IMR-90 (cell line): ENCODE measurements around the gene COCH. TPM values are rescaled to one million over a fixed set of nuclear protein-coding genes. Genes with fewer than 3 reads are reported as not detected.

Source experiments
- ATAC-seq: fragments of 200-7000 bp; cut with Tn5 transposase; 2 replicates; pipeline ENCODE4 v1.9.1; 2020; ENCODE audit warnings: low read depth, mild to moderate bottlenecking, moderate library complexity
- BruUV-seq: library from RNA; stranded (reverse); fragments of 400-500 nt; replicated peaks from 2 replicates; lab custom pipeline; 2021; lab: Mats Ljungman, UMichigan
- CTCF ChIA-PET: fragments of 300-600 bp; formaldehyde crosslinking; extraction: SDS; loops from one replicate; lab custom pipeline; 2021; ENCODE audit warnings: antibody characterized with exemption; lab: Yijun Ruan, JAX
- POLR2A ChIA-PET: fragments of 300-600 bp; sonication (Branson Sonifier 250); formaldehyde crosslinking; loops from one replicate; lab custom pipeline; 2022; ENCODE audit warnings: antibody characterized with exemption; ENCODE audit not compliant: unreplicated experiment; lab: Charles Lee
- DNase-seq: peaks from one replicate; pipeline ENCODE4 v3.0.0; 2013
- H2AFZ ChIP-seq: replicated peaks from 2 replicates; pipeline ENCODE3; 2013; ENCODE audit warnings: low read length, mild to moderate bottlenecking; ENCODE audit not compliant: poor library complexity
- H2AK5ac ChIP-seq: 2 replicates; pipeline ENCODE4 v1.6.1; 2013; ENCODE audit warnings: low read depth, low read length, inconsistent platforms
- H2AK9ac ChIP-seq: replicated peaks from 2 replicates; pipeline ENCODE3; 2013; ENCODE audit warnings: mild to moderate bottlenecking, low read depth, low read length, moderate library complexity; ENCODE audit not compliant: poor library complexity
- H2BK120ac ChIP-seq: 2 replicates; pipeline ENCODE4 v1.6.1; 2013; ENCODE audit warnings: low read depth, low read length, inconsistent platforms
- H2BK15ac ChIP-seq: 3 replicates; pipeline ENCODE4 v1.6.1; 2013; ENCODE audit warnings: low read depth, low read length, inconsistent platforms
- H2BK20ac ChIP-seq: 2 replicates; pipeline ENCODE4 v1.6.1; 2013; ENCODE audit warnings: low read depth, mild to moderate bottlenecking, inconsistent platforms, low read length, moderate library complexity
- H2BK5ac ChIP-seq: 2 replicates; pipeline ENCODE4 v1.6.1; 2013; ENCODE audit warnings: mild to moderate bottlenecking, low read depth, low read length, inconsistent platforms; ENCODE audit not compliant: poor library complexity, severe bottlenecking
- H3K14ac ChIP-seq: replicated peaks from 2 replicates; pipeline ENCODE4 v1.6.1; 2013; ENCODE audit warnings: low read depth, low read length, inconsistent platforms
- H3K18ac ChIP-seq: 2 replicates; pipeline ENCODE4 v1.6.1; 2013; ENCODE audit warnings: low read depth, low read length, control low read depth
- H3K23ac ChIP-seq: 2 replicates; pipeline ENCODE4 v1.6.1; 2013; ENCODE audit warnings: low read depth, low read length, inconsistent platforms
- H3K27ac ChIP-seq: 2 replicates; pipeline ENCODE4 v1.5.1; 2013; ENCODE audit warnings: mild to moderate bottlenecking, control low read depth, low read length; ENCODE audit not compliant: insufficient read depth
- H3K27me3 ChIP-seq: 2 replicates; pipeline ENCODE4 v1.6.1; 2013; ENCODE audit warnings: low read length; ENCODE audit not compliant: control insufficient read depth, insufficient read depth
- H3K36me3 ChIP-seq: 2 replicates; pipeline ENCODE4 v1.6.1; 2013; ENCODE audit warnings: low read length, mixed read lengths; ENCODE audit not compliant: control insufficient read depth, insufficient read depth
- H3K4ac ChIP-seq: 2 replicates; pipeline ENCODE4 v1.6.1; 2013; ENCODE audit warnings: low read depth, low read length, inconsistent platforms
- H3K4me1 ChIP-seq: 2 replicates; pipeline ENCODE4 v1.6.1; 2013; ENCODE audit warnings: low read length, mixed read lengths; ENCODE audit not compliant: control insufficient read depth, insufficient read depth
- H3K4me2 ChIP-seq: 2 replicates; pipeline ENCODE4 v1.6.1; 2013; ENCODE audit warnings: low read depth, mild to moderate bottlenecking, control low read depth, low read length, moderate library complexity
- H3K4me3 ChIP-seq: 2 replicates; pipeline ENCODE4 v1.5.1; 2013; ENCODE audit warnings: low read depth, mild to moderate bottlenecking, control low read depth, low read length, moderate library complexity; ENCODE audit not compliant: insufficient read depth
- H3K56ac ChIP-seq: 2 replicates; pipeline ENCODE4 v1.6.1; 2013; ENCODE audit warnings: low read length, inconsistent platforms; ENCODE audit not compliant: insufficient read depth; ENCODE audit errors: extremely low read depth
- H3K79me1 ChIP-seq, 2 experiments: 2 replicates each; pipeline ENCODE4 v1.6.1; 2013; ENCODE audit warnings: low read length in 2 of 2, inconsistent platforms in 1 of 2, low read depth in 1 of 2
- H3K9ac ChIP-seq: 2 replicates; pipeline ENCODE4 v1.6.1; 2013; ENCODE audit warnings: low read depth, low read length, control low read depth
- H3K9me1 ChIP-seq: 2 replicates; pipeline ENCODE4 v1.6.1; 2013; ENCODE audit warnings: low read length, inconsistent platforms; ENCODE audit not compliant: insufficient read depth
- H3K9me3 ChIP-seq: 2 replicates; pipeline ENCODE4 v1.6.1; 2013; ENCODE audit warnings: low read length; ENCODE audit not compliant: control insufficient read depth, insufficient read depth
- H4K20me1 ChIP-seq: 2 replicates; pipeline ENCODE4 v1.6.1; 2013; ENCODE audit warnings: low read length, inconsistent platforms; ENCODE audit not compliant: insufficient read depth
- H4K5ac ChIP-seq: 2 replicates; pipeline ENCODE4 v1.6.1; 2013; ENCODE audit warnings: mild to moderate bottlenecking, low read depth, low read length, control low read depth
- H4K8ac ChIP-seq, 2 experiments: 2 replicates each; pipeline ENCODE4 v1.6.1; 2013; ENCODE audit warnings: low read depth in 2 of 2, low read length in 2 of 2, control low read depth in 1 of 2, inconsistent platforms in 1 of 2
- H4K91ac ChIP-seq: 2 replicates; pipeline ENCODE4 v1.6.1; 2013; ENCODE audit warnings: low read depth, low read length, inconsistent platforms; ENCODE audit not compliant: insufficient read depth
- BHLHE40 ChIP-seq: fragments of 150-350 bp; IDR thresholded peaks from 2 replicates; pipeline ENCODE4 v1.6.1; 2016; ENCODE audit warnings: mild to moderate bottlenecking, low read depth, low read length
- CEBPB ChIP-seq: IDR thresholded peaks from 2 replicates; pipeline ENCODE4 v1.6.1; 2012; ENCODE audit warnings: low read depth, low read length, improper control_type of control experiment
- CHD1 ChIP-seq: IDR thresholded peaks from 2 replicates; pipeline ENCODE4 v1.6.1; 2012; ENCODE audit warnings: low read depth, low read length, improper control_type of control experiment
- FOS ChIP-seq: fragments of 150-350 bp; IDR thresholded peaks from 2 replicates; pipeline ENCODE4 v1.6.1; 2016; ENCODE audit warnings: low read depth, low read length
- MAFK ChIP-seq: IDR thresholded peaks from 2 replicates; pipeline ENCODE4 v1.6.1; 2012; ENCODE audit warnings: low read depth, low read length, improper control_type of control experiment
- MAZ ChIP-seq: IDR thresholded peaks from 2 replicates; pipeline ENCODE4 v1.6.1; 2012; ENCODE audit warnings: low read depth, mild to moderate bottlenecking, low read length, improper control_type of control experiment, moderate library complexity, borderline replicate concordance
- MXI1 ChIP-seq: IDR thresholded peaks from 2 replicates; pipeline ENCODE4 v1.6.1; 2012; ENCODE audit warnings: low read depth, mild to moderate bottlenecking, low read length, moderate library complexity, borderline replicate concordance
- NFE2L2 ChIP-seq: fragments of 150-350 bp; IDR thresholded peaks from 2 replicates; pipeline ENCODE4 v1.6.1; 2016; ENCODE audit warnings: low read depth, mild to moderate bottlenecking, low read length
- POLR2A ChIP-seq: IDR thresholded peaks from 2 replicates; pipeline ENCODE4 v1.6.1; 2012; ENCODE audit warnings: mild to moderate bottlenecking, low read depth, low read length
- RAD21 ChIP-seq: IDR thresholded peaks from 2 replicates; pipeline ENCODE4 v1.6.1; 2012; ENCODE audit warnings: low read length, improper control_type of control experiment
- RCOR1 ChIP-seq: IDR thresholded peaks from 2 replicates; pipeline ENCODE4 v1.6.1; 2012; ENCODE audit warnings: mild to moderate bottlenecking, low read length, improper control_type of control experiment; ENCODE audit not compliant: insufficient replicate concordance
- RFX5 ChIP-seq: IDR thresholded peaks from 2 replicates; pipeline ENCODE4 v1.8.0; 2012; ENCODE audit warnings: low read depth, mild to moderate bottlenecking, low read length, moderate library complexity
- SMC3 ChIP-seq: fragments of 150-350 bp; IDR thresholded peaks from 2 replicates; pipeline ENCODE4 v1.6.1; 2016; ENCODE audit warnings: low read depth, mild to moderate bottlenecking, antibody characterized with exemption, low read length, moderate library complexity
- WGBS, 2 experiments: methylation state at CpG; one replicate each; pipeline versions ENCODE4 v1.1.5 to v1.1.7; 2013; ENCODE audit warnings: missing lambda C conversion rate in 2 of 2; ENCODE audit not compliant: insufficient read length in 1 of 2; ENCODE audit errors: extremely low coverage in 2 of 2; 5-methylcytosine and 5-hydroxymethylcytosine counted together
- dilution Hi-C: fragments of 300-500 bp; cut with HindIII; formaldehyde crosslinking; loops from one replicate; pipeline ENCODE4 v1.14.3; 2018; ENCODE audit warnings: low sequenced_read_pairs; ENCODE audit not compliant: unreplicated experiment
- in situ Hi-C: fragments of 300-500 bp; cut with MboI; formaldehyde crosslinking; loops from 3 replicates; pipeline ENCODE4 v1.14.3; 2019; ENCODE audit warnings: low sequenced_read_pairs, inconsistent platforms, mixed read lengths
- intact Hi-C: fragments of 100-400 bp; cut with micrococcal nuclease; formaldehyde crosslinking; loops from 2 replicates; pipeline ENCODE4 v1.10.0; 2022
- polyA plus RNA-seq, 3 experiments: library from polyadenylated mRNA; depleted of rRNA; stranded (reverse); fragments of >200 nt; gene quantifications; 2 replicates each; pipeline ENCODE4 v1.2.3, GENCODE V29; 2012; ENCODE audit warnings: low replicate concordance in 1 of 3
- total RNA-seq: library from RNA; depleted of rRNA; stranded (reverse); fragments of >200 nt; gene quantifications from 2 replicates; pipeline ENCODE4 v1.2.3, GENCODE V29; 2012
- TF ChIP-seq, protein P1 (sequence below): fragments of 150-350 bp; IDR thresholded peaks from 2 replicates; pipeline ENCODE4 v1.6.1; 2017; ENCODE audit warnings: mild to moderate bottlenecking, antibody characterized with exemption, low read length, low read depth
- TF ChIP-seq, protein P2 (sequence below): fragments of 150-350 bp; IDR thresholded peaks from 2 replicates; pipeline ENCODE4 v1.6.1; 2016; ENCODE audit warnings: low read depth, mild to moderate bottlenecking, low read length, moderate library complexity, borderline replicate concordance
- TF ChIP-seq, protein P3 (sequence below): conservative IDR thresholded peaks from 2 replicates; pipeline ENCODE4 v1.5.1; 2012; ENCODE audit warnings: mild to moderate bottlenecking, low read depth, low read length, improper control_type of control experiment

Gene COCH
- total and polyA plus RNA-seq, 2 of the 4 experiments (the other 2 are of a cell fraction), result 0.17 to 0.18 TPM

DNA sequence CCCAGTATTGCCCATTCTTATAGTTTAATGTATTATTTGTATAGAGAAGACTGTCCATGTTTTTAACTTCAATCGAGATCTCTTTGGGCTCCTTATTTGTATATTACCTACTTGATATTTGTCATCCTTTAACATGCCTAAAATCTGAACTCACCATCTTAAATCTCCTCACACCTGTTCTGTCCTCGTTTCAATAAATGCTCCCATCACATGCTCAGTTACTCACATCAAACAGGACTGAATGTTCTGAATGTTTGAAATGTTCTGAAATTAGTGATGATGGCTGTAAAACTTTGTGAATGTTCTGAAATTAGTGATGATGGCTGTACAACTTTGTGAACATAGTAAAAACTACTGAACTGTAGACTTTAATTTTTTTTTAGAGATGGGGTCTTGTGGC lies 34.5 kb downstream of the COCH start:
- Histone ChIP-seq H3K27ac (no peak overlapping the region), H3K14ac (no peak overlapping the region), H2BK20ac (no peak overlapping the region), H3K4me2 (no peak overlapping the region), H2BK15ac (no peak overlapping the region), H3K56ac (no peak overlapping the region), H2BK5ac (no peak overlapping the region), H2BK120ac (no peak overlapping the region), H3K9me1 (no peaks in the 10 kb centered on the region; the same call in 1 of the 2 replicates), H4K20me1 (no peaks in the 10 kb centered on the region), H3K4me1 (no peaks in the 10 kb centered on the region), H3K27me3 (no peaks in the 10 kb centered on the region), H3K18ac (no peak overlapping the region), H3K9ac (no peak overlapping the region), H2AFZ (no peak overlapping the region), H2AK9ac (no peak overlapping the region), H3K4ac (no peak overlapping the region), H2AK5ac (no peak overlapping the region), H4K5ac (no peak overlapping the region), H3K36me3 (peaks cover 23% of the 10 kb centered on the region), H4K8ac (no peak overlapping the region), H3K9me3 (no peaks in the 10 kb centered on the region), H3K4me3 (no peak overlapping the region), H3K79me1 (peaks cover 14 to 24% of the 10 kb centered on the region in 2 experiments; a peak in 3 of 4 replicates), H4K91ac (no peak overlapping the region), H3K23ac (no peak overlapping the region)
- dilution Hi-C loops, result no loop called here
- WGBS, 2 experiments, result no CpG with 5 or more reads among the region's 2 CpGs
- ChIA-PET CTCF (interaction anchor here (0.6 kb wide), 1 partner anchor 639 kb away, joined by 5 read pairs; no protein-coding TSS in a partner anchor), POLR2A (no interaction called here)
- DNase-seq, result no peak
- intact Hi-C loops, result no loop called here
- no TSS peak for BruUV-seq
- TF ChIP-seq NFE2L2, result no peak
- TF ChIP-seq FOS, result no peak
- TF ChIP-seq, protein P1, sequence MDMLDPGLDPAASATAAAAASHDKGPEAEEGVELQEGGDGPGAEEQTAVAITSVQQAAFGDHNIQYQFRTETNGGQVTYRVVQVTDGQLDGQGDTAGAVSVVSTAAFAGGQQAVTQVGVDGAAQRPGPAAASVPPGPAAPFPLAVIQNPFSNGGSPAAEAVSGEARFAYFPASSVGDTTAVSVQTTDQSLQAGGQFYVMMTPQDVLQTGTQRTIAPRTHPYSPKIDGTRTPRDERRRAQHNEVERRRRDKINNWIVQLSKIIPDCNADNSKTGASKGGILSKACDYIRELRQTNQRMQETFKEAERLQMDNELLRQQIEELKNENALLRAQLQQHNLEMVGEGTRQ, result no peak
- TF ChIP-seq BHLHE40, result no peak
- TF ChIP-seq POLR2A, result no peak
- TF ChIP-seq MAZ, result no peak
- TF ChIP-seq CHD1, result no peak
- TF ChIP-seq CEBPB, result no peak
- TF ChIP-seq, protein P2, sequence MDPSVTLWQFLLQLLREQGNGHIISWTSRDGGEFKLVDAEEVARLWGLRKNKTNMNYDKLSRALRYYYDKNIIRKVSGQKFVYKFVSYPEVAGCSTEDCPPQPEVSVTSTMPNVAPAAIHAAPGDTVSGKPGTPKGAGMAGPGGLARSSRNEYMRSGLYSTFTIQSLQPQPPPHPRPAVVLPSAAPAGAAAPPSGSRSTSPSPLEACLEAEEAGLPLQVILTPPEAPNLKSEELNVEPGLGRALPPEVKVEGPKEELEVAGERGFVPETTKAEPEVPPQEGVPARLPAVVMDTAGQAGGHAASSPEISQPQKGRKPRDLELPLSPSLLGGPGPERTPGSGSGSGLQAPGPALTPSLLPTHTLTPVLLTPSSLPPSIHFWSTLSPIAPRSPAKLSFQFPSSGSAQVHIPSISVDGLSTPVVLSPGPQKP, result no peak
- no peak for TF ChIP-seq RCOR1
- no peak for TF ChIP-seq MXI1
- no peak for TF ChIP-seq RFX5
- TF ChIP-seq RAD21, result no peak
- no peak for TF ChIP-seq SMC3
- TF ChIP-seq MAFK, result no peak
- TF ChIP-seq, protein P3, sequence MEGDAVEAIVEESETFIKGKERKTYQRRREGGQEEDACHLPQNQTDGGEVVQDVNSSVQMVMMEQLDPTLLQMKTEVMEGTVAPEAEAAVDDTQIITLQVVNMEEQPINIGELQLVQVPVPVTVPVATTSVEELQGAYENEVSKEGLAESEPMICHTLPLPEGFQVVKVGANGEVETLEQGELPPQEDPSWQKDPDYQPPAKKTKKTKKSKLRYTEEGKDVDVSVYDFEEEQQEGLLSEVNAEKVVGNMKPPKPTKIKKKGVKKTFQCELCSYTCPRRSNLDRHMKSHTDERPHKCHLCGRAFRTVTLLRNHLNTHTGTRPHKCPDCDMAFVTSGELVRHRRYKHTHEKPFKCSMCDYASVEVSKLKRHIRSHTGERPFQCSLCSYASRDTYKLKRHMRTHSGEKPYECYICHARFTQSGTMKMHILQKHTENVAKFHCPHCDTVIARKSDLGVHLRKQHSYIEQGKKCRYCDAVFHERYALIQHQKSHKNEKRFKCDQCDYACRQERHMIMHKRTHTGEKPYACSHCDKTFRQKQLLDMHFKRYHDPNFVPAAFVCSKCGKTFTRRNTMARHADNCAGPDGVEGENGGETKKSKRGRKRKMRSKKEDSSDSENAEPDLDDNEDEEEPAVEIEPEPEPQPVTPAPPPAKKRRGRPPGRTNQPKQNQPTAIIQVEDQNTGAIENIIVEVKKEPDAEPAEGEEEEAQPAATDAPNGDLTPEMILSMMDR, result no peak
- ATAC-seq, result no peak
- in situ Hi-C loops, result loop anchor here (10.0 kb wide), 1 partner anchor 254 kb away; no protein-coding TSS in a partner anchor
